NCI-H2107 treated with DMSO at 0.1 percent for 48 hours (cell line): ENCODE data around the gene ESR2.

ENCODE experiments used
- DNase-seq: peaks from one replicate; lab custom pipeline; 2025; ENCODE audit not compliant: unreplicated experiment; lab: John Stamatoyannopoulos, UW

The ESR2 gene

DNA sequence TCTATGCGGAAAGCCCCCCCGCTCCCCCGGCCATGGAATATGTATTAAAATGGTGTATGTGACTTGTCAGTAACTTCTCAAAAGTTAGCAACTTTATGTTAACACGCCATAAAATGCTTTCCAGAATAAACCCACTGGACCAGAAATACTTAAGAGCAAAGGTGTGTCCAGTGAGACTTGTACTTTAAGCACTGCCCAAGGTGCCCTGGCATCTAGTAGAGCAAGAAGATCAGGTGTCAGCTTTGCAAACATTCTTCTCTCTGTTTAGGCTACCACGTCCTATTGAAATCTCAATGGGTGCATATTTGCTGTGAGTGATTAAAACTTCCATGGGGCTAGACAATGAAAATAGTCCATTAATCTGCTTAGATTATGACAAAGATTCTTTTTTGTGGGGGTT lies 201.2 kb downstream of the ESR2 start:
- no peak for DNase-seq

DNA sequence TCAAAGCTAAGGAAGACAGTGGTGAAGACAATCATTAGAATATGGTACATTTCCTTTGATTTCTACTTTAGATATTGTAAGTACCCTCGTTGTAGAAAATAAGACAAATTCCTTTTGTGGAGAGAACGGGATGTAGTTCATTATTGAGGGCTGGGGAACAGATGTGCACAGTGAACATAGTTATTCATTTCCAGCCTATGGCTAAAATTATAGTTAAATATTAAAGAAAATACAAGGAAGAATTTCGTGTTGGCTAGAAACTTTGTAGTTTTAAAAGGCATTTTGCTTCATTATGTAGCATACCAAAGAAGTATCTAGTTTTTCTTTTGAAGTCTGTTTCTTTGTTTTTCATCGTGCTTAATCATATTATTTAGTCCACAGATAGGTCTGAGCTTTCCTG lies 201.8 kb downstream of the ESR2 start:
- no peak for DNase-seq

DNA sequence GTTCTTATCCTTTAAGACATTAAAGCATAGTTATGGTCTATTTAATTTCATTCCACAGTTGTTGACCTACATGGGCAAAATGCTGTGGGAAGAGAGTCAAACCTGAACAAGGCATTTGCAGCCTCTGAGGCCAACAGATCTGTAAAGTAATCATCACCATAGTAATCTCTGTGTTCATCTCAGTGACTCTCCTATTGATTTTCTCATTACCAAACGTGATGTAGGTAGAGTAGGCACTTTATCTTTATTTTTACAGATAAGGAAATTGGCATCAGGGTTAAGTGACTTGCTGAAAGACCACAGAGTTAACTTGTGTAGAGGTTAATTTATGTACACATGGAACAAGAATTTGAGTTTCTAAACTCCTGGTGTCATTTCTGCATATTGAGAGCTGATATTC lies 203.0 kb downstream of the ESR2 start:
- no peak for DNase-seq

DNA sequence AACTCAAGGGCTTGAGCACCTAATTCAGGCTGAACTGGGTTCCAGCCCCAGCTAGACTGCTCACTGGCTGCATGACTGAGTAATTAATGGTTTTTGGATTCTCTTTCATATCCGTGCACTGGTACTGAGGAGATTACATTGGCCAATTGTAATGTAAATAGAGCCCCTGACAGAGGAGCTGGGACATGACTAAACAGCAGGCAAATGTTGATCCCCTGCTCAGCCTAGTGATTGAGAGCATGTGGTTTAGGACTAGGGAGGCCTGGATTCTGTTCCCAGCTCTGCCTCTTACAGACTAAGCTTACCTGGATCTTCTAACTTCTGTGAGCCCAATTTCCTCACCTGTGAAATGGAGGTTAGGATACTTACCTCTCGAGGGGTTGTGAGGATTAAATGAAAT lies 204.3 kb downstream of the ESR2 start:
- peak; percentile 61 for DNase-seq

DNA sequence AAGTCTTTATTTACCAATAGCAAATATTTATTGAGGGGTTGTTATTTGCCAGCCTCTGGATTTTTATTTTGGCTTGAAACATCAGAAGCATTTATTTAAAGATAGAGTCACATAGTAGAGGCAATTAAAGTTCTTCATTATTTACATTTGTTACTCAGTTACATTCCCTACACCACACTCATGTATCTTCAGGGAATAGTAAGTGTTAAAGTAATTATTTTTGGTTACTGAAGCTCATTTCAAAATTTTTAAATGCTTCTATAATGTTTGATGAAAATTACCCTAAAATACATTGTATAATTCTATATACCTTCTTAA lies 205.6 kb downstream of the ESR2 start:
- DNase-seq, result no peak

DNA sequence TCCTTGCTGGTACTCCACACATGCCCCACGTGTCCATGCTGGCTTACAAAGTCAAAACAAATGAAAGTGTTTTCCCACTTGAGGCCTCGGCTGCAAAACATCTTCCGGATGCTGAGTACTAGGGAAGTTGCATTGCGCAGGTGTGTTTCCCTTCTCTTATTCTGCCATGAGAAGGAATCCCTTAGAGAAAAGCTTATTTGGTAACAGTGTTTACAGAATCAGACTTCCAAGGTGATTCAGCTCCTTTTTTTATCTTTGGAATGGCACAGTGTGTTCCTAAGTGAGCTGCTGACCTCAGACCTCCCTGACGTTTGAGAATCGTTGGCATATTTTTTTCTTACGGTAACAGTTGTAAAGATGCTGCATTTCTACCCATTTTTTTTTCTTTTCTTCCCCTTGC lies 211.3 kb downstream of the ESR2 start:
- DNase-seq, result no peak

DNA sequence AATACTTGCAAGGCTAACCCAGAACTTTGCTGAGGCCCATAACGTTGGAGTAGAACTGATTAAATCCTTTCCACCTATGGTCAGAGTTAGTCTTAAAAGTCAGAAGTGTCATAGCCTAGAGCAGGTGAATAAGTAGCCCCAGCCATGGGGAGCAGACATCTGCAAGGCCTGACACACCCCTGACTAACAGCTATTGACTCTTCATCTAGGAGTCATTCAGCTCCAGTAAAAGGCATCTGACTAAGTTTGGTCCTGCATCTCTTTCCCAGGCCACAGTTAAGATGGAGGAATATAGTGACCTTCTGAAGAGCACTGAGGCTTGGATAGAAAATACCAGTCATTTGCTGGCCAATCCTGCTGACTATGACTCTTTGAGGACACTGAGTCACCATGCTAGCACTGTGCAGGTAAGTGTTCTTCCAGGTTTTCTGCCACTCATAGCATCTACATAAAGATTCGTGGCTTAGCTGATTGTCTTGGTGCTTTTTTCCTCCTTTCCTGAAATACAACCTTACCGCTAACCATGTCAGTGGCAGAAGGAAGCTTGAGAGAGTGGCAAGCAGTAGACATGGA lies 212.9 kb downstream of the ESR2 start:
- no peak for DNase-seq

DNA sequence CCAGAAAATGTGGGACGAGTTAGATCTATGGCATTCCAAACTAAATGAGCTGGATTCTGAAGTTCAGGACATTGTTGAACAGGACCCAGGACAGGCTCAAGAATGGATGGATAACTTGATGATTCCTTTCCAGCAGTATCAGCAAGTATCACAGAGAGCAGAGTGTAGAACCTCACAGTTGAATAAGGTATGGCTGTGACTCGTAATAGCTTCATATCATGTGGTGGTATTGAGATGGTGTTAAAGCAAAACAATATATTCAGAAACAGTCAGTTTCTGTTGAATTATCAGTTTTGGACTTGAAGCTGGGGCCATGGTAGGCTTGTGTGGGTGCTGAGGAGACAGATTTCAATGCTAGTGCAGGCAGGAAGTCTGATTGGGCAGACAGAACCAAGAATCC lies 213.7 kb downstream of the ESR2 start:
- DNase-seq, result no peak

DNA sequence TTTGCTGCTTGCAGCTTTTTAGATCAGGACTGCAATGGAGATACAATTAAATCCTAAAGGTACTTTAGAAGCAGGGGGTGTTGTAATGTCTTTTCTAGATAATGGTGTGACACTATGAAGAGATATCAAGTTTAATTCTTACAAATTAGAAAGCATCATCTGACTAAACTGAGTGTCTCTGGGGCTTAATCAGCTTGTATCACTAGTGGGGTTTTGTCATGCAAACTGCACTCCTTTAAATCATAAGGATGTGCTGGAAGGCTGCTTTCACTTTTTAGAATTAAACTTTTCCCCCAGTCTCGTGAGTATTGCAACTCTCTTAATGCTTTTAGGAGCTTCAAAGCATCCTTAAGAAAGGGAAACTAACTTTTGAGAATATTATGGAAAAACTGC lies 218.6 kb downstream of the ESR2 start:
- DNase-seq, result no peak

DNA sequence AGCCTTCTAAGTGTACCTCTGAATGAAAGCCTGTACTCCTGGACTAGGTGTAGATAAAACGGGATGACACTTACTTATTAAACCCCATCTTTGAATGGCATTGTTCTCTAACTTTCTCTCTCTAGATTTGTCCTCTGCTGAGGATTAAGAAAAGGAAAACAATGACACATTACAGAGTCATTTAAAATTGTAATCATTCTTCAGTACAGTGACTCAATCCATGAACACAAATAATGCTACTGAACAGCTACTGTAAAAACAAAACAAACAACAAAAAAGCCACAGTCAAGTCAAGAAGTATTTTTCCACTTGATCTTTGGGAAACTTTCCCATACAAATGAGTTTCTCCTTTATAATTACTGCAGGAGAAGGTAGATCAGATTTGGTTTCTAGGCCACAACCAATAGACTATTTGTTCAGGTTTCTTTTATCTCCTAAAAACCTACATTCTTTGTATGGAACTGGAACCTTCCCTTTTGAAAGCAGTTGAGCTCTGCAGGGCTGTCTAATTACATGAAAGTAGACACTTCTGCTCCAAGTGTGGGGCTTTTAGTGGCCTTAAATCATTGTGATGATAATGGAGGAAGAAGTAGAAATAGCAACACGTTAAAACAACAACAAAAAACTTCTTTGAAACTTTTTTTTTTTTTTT lies 219.1 kb downstream of the ESR2 start:
- DNase-seq, result peak; percentile 19

DNA sequence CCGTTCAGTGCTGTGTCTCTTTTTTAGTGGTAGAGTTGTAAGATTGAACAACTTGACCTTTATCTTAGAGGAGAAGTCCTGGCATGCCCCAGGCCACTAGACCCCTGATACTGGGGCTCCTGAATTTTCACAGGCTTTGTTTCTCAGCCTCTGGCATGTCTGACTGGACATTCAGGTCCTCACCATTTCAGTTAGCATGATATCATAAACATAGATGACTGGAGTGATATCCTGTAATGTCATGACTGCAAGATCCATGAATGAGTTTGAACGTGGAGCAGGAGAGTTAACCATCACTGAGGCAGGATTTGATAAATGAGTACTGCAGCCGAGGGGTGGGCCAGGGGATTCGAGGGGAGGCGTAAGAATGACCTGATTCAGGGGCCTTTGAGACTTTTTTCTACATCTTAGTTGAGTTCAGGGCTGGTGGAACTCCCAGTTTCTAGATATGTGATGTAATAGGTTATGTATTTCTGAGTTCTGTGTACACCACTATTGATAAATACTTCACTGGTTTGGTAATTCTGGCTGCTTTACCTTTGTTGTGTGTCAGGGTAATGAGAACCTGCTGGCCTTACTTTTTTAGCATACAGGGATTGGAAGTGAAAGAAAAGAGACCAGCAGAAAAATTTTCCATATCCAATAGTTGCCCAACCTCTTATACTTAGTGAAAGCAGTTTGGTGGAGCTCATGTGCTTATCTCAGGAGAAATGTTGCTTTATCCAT lies 224.4 kb downstream of the ESR2 start:
- no peak for DNase-seq

DNA sequence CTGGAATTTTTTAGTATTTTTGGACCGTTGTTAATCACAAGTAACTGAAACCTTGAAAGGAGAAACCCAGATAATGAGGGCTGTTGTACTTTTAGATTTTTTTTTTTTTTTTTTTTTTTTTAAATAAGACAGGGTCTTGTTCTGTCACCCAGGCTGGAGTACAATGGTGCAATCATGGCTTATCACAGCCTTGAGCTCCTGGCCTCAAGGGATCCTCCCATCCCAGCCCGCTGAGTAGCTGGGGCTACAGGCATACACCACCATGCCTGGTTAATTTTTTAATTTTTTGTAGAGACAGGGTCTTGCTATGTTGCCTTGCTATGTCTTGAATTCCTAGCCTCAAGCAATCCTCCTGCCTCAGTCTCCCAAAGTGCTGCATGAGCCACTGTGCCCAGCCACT lies 229.7 kb downstream of the ESR2 start:
- no peak for DNase-seq

DNA sequence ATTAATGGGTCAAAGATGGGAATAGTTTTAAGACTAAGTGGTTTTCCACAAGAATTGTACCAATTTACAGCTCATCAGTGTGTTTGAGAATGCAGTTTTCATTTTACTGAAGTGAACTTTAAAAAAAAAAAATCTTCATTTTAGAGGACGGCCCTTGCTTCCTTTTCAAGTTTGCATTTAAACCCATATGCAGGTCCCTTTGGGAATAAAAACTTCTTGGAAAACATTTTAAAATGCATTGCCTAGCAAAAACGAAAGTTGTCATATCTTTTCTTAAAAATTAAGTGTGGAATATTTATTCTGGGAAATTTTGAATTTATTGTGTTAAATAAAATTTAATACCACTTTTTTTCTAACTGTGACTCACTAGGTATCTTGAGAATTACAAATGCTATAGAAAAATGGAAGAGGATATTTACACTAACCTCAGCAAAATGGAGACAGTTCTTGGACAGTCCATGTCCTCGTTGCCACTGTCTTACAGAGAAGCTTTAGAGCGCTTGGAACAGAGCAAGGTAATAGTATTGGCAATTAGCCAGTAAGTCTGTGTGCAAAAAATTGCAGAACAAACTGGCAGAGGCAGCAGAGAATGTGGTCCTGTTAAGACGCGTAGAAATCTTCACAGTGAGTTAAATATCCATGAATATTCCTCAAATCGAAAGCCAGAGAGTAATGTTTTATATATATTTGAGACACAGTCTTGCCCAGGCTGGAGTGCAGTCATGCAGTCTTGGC lies 231.6 kb downstream of the ESR2 start:
- DNase-seq, result no peak

DNA sequence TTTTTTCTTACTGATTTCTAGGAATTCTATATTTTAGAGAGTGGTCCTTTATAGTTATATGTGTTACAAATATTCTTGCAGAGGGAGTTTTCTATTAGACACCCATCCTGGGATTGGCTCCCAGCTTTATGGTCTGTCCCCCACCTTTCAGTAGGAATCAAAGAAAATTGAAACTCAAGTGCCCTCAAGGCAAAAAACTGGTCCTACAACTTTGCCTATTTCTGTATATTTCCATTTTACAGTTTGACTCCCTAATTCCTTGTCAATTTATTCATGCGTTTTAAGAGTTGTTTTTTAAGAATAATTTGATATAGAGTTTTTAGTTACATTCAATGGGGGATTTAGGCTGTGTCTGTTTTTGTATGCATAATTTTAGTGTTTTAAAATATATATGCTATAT lies 232.5 kb downstream of the ESR2 start:
- DNase-seq, result no peak

DNA sequence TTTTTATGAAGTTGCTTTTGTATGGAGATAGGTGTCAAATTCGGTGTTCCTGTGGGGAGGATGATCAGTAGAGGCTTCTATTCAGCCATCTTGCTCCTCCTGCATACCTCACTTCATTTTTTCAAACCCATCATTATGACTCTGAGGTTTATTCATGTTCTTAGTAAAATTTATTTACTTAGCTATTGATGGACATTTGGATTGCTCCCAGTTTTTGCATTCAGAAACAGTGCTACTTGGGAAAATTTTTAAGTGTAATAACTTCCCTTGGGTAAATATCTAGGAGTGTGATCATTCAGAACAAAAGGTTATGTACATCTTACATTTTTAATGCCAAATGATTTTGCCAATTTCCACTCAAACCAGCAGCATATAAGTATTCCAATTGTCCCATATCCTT lies 233.1 kb downstream of the ESR2 start:
- no peak for DNase-seq

DNA sequence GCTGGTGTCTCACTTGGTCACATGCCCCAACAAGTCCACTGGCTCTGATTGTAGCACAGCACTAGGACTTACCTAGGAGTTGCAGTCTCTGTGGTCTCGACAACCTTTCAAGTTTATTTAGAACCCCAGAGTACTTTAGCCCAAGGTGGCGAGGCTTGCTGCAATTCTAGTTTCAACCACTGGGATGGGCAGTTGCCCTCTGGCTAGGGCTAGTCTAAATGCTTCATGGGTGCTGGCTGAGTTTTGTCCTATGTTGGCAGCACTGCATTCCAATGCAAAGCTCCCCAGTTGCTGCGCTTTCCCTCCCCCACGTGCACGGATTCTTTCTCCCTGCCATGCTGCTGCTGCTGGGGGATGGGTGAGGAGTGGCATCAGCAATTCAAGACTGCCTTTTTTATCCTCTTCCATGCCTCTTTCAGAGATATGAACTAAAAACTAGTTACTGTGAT lies 233.5 kb downstream of the ESR2 start:
- peak; percentile 15 for DNase-seq

DNA sequence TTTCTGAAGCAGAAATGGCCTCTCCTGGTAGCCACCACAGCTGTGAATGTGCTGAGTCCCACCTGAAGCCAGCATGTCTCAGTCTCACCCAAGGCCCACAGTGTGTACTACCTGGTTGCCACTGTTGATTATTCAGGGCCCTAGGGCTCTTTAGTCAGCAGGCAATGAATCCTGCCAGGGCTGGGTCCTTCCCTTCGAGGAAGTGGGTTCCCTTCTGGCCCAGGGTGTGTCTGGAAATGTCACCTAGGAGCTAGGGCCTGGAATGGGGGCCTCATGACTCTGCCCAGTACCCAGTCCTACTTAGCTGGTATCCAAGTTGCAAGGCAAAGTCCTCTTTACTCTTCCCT lies 234.0 kb downstream of the ESR2 start:
- DNase-seq, result no peak

DNA sequence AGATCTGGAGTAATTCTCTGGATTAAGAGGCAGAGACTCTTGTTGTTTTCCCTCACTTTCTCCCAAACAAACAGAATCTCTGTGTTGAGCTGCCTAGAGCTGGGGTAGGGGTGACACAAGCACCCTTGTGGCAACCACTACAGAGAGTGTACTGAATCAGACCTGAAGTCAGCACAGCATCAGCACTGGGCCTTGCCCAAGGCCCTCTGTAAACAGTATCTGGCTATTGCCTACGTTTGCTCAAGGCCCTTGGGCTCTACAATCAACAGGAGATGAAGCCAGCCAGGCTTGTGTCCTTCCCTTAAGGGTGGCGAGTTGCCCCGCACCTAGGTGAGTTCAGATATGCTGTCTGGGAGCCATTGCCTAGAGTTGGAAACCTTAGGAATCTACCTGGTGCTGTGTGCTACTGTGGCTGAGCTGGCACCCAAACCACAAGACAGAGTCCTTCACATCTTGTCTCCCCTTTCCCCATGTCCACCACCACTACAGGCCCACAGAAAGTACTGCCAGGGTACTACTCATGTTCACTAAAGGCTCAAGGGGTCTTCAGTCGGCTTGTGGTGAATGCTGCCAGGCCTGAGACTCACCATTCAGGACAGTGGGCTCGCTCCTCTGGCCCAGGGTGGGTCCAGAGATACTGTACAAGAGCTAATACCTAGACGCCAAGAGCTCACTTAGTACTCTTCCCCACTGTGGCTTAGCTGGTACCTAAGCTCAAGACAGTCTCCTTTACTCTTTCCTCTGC lies 234.5 kb downstream of the ESR2 start:
- DNase-seq, result no peak

DNA sequence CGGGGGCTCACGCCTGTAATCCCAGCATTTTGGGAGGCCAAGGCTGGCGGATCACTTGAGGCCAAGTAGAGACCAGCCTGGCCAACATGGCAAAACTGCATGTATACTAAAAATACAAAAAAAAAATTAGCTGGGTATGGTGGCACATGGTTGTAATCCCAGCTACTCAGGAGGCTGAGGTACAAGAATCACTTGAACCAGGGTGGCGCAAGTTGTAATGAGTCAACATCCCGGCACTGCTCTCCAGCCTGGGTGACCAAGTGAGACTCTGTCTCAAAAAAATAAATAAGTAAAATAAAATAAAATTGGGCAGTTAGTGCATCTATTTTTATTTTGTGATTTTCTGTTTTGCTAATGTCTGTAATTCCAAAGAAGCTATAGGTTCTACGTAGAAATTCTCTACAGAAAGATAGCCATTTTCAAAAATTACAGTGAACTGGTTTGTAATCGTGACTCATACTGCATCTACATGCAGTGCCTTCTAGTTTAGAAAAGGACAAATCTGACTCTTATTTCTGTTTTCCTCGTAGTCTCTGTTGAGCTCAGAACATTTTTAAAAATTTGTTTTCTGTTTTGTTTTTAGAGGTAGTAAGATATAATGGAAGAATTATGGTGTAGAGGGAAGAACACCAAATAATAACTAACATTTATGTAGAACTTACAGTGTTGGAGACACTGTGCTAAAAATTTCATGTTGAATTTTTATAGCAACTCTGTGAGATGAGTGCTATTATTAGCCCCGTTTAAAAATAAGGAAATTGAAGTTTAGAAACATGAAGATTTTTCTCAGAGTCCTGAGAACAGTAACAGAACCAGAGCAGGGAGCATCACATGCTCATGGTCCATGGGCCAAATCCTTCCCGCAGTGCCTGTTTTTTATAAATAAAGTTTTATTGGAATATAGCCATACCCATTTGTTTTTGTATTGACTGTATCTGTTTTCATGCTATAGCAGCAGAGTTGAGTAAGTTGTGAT lies 240.2 kb downstream of the ESR2 start:
- no peak for DNase-seq

DNA sequence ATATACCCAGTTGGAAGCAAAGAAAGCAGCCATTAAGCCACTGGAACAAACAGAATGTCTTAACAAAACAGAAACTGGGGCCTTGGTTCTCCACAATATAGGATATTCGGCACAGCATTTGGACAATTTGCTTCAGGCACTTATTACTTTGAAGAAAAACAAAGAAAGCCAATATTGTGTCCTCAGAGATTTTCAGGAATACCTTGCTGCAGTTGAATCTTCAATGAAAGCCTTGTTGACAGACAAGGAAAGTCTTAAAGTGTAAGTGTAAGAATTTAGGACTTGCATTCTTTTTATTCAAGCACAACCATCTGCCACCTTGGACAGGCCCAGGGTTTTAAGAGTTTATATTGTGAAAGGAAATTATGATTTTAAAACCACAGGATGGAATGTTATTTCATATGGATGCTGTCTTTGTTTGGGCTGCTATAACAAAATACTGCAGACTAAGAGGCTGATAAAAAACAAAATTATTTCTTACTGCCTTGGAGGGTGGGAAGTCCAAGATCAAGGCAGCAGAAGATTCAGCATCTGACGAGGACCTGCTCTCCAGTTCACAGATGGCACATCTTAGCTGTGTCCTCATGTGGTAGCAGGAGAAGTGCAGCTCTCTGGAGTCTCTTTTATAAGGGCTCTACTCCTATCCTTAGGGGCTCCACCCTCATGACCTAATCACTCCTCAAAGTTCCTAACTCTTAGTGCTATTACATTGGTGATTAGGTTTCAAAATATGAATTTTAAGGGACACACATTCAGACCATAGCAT lies 244.4 kb downstream of the ESR2 start:
- DNase-seq, result no peak
